OCI-M2 (cell line): Measurements from ENCODE around the gene ADGRB2.

Experiments used
- DNase-seq: peaks from one replicate; lab custom pipeline; 2025; ENCODE audit not compliant: unreplicated experiment; lab: John Stamatoyannopoulos, UW

Gene ADGRB2

DNA sequence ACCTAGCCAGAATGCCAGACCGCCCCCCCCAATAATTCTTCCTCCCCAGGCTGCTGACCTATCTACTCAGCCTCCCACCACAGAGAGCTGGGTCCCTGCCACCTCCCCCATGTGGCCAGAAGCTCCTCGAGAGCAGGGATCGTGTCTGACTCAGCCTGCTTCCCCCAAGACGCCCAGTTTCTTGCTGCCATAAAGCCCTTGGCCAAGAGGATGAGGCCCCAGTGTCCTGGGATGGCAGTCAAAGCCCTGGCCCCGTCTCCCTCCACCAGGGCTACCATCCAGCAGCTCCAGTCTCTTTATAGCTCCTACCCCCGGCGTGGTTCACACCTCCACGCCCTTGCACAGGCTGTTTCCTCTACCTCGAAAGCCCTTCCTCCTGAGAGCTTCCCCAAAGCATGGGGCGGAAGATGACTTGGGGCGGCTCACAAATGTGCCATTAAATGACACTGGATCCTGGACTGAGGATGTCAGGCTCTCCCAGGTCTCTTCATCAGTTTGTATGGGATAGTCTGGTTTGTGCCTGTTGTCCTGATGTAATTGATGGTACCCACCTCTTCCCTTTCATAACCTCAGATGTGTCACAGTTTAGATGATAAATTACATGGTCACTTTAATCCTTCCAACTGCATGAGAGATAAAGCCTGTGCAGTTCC lies 13.2 kb downstream of the ADGRB2 start:
- DNase-seq: no peak

DNA sequence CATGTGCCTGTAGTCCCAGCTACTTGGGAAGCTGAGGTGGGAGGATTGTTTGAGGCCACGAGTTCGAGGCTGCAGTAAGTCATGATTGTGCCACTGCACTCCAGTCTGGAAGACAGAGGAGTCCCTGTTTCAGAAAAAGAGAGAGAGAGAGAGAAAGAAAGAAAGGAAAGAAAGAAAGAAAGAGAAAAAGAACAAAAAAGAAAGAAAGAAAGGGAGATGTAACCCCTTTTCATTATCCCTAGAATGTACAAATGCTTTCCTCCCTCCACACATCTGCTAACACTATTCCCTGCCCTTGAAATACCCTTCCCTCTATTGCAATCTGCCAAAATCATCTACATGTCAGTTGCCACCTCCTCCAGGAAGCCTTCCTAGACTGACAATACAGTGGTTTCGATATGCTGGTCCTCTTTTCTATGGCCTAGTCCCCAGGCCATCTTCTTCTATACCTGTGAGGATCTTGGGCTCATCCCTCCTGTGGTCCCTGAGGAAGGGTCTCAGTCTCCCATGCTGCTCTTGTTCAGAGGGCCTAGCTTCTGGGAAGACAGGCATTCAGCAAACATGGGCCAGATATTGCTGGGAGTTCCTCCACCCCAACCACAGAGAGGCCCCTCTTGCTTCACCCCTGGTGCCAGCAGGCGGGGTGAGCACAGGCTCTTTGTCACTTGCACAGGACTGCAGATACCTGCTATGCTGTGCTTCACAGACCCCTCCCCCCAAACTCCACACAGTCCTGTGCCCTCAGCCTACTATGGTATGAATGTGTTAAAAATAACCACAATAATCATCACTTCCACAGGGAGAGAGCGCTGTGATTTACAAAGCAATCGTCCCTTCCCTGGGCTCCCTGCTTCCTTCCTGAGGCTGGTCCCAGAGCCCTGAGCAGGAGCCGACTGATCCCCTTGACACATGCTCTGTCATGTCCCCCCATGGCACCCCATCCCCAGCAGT lies 14.1 kb downstream of the ADGRB2 start:
- no peak for DNase-seq

DNA sequence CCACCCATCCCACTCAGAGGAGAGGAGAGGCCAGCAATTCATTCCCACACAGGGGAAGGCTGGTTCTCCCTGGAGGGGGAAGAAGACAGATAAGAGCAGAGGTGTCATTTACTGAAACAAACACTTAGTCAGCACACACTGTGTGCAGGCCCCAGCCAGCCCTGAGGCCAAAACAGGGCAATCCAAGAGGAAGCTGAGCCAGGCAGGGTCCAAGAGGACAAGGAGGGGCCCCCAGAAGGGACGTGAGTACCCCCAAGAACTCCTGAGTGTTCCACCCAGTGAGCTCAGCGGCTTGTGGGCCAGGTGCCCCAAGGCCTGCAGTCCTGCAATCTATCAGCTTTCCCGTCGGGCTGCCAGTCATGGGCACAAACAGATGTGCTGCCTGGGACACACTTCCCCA lies 15.8 kb downstream of the ADGRB2 start:
- DNase-seq: no peak

DNA sequence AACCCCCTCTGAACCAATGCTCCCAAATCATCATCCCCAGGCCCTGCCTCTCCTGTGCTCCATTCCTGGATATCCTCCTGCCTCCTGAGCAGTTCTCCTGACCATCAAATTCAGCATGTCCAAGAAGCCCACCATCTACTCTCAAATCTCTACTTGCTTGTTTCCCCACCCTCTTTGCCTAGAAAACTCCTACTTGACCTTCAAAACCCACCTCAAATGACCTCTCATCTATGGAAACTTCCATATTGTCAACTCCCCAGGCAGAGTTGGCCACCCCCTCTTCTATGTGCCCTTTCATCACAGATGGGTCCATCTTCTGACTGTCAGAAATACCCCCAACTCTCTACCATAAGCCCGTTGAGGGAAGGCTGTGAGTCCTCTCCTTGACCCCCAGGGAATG lies 16.8 kb downstream of the ADGRB2 start:
- DNase-seq: no peak

DNA sequence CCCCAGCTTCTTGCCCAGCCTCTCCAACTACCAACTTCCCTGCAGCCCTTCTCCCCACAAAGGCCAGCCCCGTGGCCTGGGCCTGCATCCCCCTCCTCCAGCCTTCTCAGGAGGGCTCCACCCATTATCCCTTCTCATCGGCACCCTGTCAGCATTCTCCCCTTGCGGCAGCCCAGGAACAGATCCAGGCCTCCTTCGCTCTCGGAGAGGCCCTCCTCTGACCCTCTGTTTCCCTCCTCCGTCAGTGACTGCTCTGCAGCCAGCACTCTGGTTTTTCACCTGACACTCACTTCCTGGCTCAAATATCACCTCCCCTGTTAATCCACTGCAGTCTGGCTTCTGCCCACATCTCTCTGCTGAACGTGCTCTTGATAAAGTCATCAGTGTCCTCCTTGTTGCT lies 17.5 kb downstream of the ADGRB2 start:
- DNase-seq: no peak

DNA sequence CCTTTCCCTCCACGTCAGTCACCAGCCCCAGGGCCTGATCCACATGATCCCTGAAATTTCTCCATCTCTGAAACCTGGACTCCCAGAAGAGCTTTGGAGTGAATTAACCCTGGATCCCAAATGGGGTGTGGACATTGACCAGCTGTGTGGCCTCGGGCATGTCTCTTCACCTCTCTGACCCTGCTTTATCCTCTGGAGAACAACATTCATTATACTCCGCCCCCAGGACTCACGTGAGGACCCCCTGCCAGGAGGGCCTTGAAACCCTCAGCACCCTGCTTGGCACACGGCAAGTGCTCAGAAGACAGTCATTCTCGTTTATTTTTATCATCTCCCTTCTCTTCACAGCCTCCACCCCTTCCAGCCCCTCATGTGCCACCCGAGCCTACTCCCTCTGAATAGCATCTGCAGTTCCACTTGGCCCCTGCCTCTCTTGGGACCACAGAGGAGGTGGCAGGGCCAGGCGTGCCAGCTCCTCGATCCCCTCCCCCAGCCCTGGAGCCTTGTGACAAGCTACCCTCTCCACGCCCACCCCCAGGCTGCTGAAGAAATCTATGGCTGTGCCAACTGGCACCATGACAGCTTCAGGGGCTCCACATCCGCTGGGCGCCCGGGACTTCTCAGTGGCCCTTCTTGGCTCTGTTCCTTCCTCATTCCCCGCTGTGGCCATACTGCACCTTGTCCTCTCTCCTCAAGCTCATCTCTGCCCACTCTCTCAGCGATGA lies 18.0 kb downstream of the ADGRB2 start:
- DNase-seq: no peak

DNA sequence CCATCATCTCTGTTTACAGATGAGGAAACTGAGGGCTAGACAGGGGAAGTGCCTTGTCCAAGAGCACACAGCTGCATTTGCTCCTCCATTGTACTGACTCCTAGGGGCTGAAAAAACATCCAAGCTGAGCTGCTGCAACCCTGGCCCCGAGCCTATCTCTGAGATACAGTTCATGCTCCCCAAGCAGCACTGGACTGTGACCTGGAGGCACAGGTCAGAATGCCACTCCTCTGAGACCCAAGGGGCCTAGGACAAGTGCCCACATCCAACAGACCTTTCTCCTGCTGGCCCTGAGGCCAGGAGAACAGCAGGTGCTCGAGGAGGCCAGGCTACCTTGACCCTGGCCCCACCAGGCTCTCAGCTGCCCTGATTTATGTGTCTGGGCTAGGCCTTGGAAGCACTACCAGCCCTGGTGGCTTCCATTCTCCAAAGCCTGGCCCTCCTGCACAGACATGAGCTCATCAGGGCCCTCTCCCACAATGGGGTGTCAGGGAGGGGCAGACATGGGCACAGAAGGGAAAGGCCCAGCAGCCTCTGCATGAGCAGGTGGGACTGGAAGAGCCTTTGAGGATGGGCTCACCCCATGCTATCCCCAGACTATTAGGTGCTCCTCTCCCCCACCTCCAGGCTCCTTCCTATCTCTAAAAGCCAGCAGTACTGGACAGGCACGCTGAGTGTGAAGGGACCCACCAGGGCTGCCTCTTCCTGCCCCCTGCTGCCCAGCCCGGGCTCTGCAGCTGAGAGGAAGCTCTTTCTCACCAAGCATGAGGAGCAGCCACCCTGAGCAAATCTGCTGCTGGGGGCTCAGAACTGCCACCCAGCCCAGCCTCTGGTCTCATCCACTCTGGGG lies 18.8 kb downstream of the ADGRB2 start:
- peak; percentile 18 for DNase-seq

DNA sequence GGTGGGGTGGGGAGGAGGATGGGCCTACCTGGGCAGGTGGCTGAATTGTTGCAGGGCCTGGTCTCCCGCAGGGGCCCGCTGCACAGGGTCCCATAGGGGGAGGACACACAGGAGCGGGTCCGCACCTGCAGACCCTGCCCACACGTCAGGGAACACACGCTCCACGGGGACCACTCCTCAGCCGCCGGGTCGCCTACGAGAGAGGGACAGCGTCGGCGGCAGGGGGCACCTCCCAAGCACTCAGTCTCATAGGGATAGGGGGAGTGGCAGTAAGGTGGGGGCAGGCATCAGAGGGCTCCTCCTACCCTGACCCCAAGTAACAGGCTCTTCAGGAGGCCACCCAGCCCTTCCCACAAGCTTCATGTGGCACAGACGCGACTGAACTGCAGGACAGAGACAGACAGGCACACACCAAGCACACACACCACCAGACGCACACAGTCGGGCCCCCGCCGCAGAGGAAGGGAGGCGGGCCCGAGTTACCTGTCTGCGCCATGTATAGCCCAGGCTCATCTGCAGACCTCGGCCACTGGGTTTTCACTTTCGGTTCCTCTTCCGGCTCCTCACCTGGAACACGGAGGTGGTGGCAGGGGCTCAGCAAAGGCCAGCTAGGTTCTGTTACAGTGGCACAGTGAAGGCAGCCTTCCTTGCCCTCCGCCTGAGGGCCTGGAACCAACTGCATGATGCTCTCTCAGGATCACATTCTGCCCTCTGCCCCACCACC lies 19.8 kb downstream of the ADGRB2 start:
- DNase-seq: no peak

DNA sequence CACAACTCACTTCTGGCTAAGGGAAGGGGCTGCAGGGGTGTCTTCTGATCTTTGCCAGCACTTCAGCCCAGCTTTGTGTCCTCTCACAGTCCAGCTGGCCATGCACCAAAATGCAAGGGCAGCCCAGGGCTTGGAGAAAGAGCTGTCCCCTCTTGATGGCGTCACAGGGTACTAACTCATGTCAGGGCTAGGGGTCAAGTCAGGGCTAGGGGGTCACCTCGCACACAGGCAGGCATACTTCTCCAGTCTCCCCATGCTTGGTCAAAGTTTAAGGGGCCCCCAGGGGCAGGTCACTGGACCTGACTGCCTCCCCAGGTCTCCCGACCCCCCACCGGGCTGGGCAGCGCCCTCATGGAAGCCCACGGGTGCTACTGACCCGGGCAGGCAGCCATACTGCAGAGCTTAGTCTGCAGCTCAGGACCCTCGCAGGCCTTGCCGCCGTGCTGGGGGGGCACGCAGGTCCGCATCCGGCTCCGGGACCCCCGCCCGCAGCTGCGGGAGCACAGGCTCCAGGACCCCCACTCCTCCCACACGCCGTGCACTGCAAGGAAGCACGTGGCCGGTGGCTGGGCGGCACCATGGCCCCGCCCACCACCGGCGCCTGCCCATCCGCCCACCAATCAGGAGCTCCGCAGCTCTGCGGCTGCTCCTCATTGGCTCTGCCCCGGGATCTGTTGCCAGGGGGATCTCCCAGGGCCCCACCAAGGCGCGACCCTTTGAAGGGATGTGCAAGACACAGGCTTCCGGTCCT lies 21.5 kb downstream of the ADGRB2 start:
- DNase-seq: no peak

DNA sequence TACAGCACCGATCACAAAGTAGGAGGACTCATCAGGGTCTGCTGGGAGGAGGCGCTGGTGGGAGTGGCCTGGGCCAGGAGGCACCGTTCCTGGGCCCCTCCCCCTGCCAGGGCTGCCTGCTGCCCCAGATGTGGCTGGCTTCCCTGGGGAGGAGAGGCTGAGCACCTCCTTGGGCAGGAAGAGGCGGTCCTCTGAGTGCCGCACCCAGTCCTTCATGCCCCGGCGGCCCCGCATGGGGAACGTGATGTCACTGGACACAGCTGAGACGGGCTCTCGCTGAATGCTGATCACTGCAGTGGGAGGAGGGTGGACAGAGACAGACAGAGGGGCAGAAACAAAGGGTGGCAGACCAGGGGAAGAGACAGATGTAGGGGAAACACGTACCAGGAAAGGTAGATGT lies 24.8 kb downstream of the ADGRB2 start:
- no peak for DNase-seq

DNA sequence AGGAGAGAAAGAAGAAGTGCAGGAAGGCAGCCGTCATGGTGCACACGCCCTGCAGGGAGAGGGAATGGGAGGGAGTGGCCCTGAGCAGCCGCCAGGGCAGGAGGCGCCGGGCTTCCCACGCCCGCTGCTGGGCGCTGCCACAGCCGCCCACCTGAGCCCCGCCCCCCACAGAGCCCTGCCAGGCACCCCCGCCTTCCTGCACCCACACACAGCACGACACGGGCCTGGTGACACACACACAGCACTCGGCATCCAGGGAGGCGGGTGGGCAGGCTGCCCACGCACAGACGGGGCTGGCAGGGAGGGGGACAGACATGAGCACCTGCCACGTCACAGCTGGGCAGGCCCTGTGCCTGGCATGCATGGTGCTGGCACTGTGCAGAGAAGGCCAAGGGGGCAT lies 27.5 kb downstream of the ADGRB2 start:
- no peak for DNase-seq

DNA sequence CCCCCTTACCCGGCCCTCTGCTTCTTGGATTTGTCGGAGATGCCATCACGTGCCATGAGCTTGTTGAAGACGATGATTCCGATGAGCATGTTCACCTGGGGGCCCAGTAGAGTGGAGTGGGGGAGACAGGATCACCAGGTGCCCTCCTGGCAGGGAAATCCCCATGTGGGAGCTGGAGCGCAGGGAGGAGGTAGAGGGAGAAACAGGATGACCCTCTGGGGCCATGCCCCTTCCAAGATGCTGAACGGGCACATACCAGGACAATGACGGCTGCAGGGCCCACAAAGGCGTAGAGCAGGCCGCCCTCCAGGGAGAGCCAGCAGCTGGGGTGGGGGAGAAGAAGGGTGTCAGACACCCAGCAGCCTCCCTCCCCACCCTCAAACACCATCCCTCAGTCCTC lies 28.6 kb downstream of the ADGRB2 start:
- no peak for DNase-seq

DNA sequence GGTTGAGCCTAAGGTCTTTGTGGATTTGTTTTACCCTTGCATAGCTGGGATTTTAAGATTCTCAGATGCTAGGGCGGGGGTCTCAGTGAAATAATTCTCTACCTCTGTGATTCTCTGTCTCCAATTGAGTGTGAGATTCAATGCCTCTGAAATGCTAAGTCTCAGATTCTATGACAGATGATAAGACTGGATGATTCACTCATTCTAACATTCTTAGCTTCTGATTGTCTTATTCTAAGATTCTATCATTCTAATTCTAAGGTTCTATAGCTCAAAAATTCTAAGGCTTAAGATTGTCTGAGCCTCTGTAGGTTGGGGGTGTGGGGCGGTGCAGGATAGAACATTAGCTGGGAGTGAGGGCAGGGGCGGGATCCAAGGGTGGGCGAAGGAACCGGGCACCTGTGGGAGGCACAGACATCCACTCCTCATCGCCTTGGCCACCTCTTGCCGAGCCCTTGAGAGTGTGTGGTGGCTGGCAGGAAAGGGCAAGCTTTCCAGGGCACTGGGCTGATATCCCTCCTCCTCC lies 29.5 kb downstream of the ADGRB2 start:
- no peak for DNase-seq

DNA sequence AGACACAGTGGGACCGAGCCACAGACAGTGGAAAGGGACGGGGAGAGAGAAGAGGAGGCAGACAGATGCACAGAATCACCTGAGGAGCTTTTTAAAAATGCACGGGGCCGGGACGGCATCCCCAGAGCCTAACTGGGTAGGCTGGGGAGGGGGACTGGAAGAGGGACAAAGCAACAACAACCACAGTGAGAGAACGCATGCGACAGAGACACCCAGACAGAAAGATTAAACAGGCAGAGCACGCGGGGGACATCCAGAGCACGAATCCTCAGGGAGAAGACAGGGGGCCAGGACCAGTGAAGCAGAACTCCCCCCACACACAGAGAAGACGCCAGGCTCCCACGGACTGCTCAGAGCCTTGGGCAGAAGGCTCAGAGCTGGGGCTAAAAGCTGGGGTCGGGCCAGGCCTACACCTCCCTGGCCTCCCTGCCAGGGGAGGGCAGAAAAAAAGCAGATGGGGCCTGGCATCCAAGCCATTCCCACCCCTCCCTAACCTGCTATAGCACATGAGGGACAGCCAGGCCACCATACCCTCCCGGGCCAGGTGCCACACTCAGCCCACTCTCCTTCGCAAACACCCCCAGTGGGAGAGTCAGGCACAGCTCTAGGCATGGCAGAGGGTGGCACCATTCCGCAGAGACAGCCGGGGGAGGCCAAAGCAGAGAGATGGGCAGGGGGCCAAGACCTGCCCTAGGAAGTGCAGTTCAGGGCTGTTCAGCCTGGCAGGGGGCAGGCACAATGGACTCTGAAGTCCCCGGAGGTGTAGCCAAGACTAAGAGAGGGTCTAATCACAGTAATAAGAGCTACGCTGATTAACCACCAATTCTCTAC lies 30.5 kb downstream of the ADGRB2 start:
- DNase-seq: no peak

DNA sequence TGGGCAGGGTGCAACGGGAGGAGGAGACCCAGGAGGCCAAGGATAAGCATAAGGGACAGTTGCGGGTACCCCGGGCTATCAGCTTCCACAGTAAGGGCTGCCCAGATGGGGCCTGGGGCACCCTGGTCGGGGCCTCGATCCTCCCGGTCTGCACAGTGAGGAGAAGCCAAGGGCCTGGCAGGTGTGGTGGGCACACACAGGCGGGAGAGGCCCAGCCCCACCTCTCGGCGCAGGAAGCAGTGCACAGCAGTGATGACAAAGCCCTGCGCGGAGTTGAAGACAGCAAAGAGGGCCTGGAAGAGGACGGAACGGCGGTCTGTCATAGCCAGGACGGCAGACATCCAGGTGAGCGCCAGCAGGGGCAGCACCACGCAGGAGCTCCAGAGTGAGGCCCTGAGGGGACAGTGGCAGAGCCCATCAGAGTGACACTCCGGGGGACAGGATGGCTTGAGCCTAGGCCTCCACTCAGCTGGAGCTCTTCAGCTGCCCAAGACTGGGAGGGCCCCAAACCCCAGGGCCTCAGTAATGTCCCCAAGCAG lies 31.3 kb downstream of the ADGRB2 start:
- DNase-seq: no peak

DNA sequence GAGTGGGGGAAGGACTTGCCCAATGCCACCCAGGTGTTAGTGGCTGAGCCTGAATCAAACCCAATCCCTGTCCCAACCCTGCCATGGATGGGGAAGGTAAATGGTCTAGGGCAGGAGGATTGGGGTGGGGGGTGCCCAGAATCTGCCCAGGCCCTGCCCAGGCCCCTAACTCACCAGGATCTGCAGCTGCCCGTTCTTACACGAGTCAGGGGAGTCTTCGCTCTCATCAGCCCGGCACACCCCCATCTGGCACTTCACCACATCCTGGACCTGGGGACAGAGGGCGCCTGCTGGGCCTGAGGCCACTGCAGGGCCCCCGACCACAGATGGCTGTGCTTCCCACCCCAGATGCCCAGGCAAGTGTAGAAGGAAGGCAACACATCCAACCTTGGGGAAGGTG lies 31.8 kb downstream of the ADGRB2 start:
- DNase-seq: no peak

DNA sequence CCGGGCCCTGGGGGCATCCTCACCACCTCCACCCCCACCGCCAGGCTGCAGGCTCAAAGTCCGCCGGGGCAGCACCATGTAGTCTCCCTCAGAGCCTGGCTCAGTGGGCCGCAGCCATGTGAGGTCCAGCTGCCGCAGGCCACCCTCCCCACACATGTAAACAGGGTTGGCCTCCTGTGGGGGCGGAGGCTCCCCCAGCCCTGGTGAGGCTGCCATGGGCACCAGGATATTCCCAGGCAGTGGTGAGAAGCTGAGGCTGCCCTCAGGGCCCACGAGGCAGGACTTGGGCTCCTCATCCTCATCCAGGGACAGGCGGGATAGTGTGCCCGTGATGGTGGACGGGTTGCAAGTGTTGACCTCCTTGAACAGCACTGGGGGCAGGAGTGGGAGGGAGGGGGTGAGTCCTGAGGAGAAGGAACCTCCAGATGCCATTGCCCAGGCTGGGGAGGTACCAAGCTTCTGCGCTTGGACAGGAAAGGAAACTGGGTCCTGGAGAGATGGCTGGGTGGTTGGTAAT lies 33.0 kb downstream of the ADGRB2 start:
- DNase-seq: no peak
